MM.1S (cell line): Measurements from ENCODE around the gene CHST3.

Experiments
- CTCF ChIP-seq: fragments of 300-600 bp; sonication (generic); IDR thresholded peaks from 2 replicates; pipeline ENCODE4 v1.5.1; 2016; ENCODE audit warnings: antibody characterized with exemption, low read length, mixed read lengths
- EZH2 ChIP-seq: fragments of 300-600 bp; sonication (generic); optimal IDR thresholded peaks from 2 replicates; pipeline ENCODE3; 2017; ENCODE audit warnings: low read depth, mild to moderate bottlenecking, antibody characterized with exemption, low read length, mixed read lengths

- TF ChIP-seq EZH2 (no peak), CTCF (no peak)
Measured at GRCh38 chr10:71927159-71927558, 37.0 kb upstream of the CHST3 start.
